Measurements from ENCODE around the gene RNF220.

DNA sequence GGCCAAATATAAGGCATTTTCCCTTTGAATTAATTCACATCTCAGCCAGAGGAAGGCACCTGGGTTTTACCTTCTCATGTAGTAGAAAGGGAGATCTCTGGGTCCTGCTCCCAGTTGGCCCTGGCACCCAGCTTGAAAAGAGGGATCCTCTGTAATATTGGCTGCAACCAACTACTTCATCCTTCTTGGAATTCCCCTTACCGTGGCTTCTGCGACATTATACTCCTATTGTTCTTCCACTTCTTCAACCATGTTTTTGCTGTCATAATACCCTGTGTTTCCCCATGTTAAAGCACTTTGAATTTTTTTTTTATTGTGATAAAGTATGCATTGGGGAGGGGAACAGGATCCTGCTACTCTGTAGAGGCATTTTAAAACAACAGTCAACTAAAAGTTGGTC, 26.8 kb downstream of the RNF220 start:
- TF ChIP-seq, protein P1, sequence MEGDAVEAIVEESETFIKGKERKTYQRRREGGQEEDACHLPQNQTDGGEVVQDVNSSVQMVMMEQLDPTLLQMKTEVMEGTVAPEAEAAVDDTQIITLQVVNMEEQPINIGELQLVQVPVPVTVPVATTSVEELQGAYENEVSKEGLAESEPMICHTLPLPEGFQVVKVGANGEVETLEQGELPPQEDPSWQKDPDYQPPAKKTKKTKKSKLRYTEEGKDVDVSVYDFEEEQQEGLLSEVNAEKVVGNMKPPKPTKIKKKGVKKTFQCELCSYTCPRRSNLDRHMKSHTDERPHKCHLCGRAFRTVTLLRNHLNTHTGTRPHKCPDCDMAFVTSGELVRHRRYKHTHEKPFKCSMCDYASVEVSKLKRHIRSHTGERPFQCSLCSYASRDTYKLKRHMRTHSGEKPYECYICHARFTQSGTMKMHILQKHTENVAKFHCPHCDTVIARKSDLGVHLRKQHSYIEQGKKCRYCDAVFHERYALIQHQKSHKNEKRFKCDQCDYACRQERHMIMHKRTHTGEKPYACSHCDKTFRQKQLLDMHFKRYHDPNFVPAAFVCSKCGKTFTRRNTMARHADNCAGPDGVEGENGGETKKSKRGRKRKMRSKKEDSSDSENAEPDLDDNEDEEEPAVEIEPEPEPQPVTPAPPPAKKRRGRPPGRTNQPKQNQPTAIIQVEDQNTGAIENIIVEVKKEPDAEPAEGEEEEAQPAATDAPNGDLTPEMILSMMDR (IDR thresholded peaks at IDR 0.05; ENCODE audit: insufficient read depth, low read depth, low read length), result no peak
- no peak for TF ChIP-seq EZH2 (IDR thresholded peaks at IDR 0.05; ENCODE audit: insufficient read depth, low read length)

All from astrocyte (in vitro differentiated cells and primary cell).